HEK293T (cell line): Measurements from ENCODE around the gene DNASE1L2.
"Not testable (repeated sequence)": the region's sequence is repeated elsewhere in the genome, so short reads cannot be mapped to it uniquely, and the experiment has no call there.

ENCODE experiments used
- CTCF ChIA-PET: fragments of 350-600 bp; formaldehyde crosslinking; extraction: SDS; loops from one replicate; lab custom pipeline; 2021; ENCODE audit warnings: antibody characterized with exemption, inconsistent platforms; lab: Yijun Ruan, JAX
- POLR2A ChIA-PET: fragments of 350-600 bp; formaldehyde crosslinking; extraction: SDS; loops from one replicate; lab custom pipeline; 2020; ENCODE audit warnings: antibody characterized with exemption, inconsistent platforms; lab: Yijun Ruan, JAX
- DNase-seq: peaks from one replicate; pipeline ENCODE4 v3.0.0; 2012; ENCODE audit warnings: mixed read lengths; ENCODE audit errors: extremely low spot score
- ARNT ChIP-seq: fragments of 450-650 bp; IDR thresholded peaks from 2 replicates; pipeline ENCODE4 v1.6.1; 2017; ENCODE audit warnings: mild to moderate bottlenecking
- BHLHE40 ChIP-seq: fragments of 450-650 bp; IDR thresholded peaks from 2 replicates; pipeline ENCODE4 v1.6.1; 2016; ENCODE audit warnings: mild to moderate bottlenecking, moderate library complexity, borderline replicate concordance
- CTBP1 ChIP-seq: fragments of 450-650 bp; IDR thresholded peaks from 2 replicates; pipeline ENCODE4 v1.6.1; 2016; ENCODE audit warnings: borderline replicate concordance
- ELF4 ChIP-seq: fragments of 450-650 bp; IDR thresholded peaks from 2 replicates; pipeline ENCODE4 v1.6.1; 2017; ENCODE audit warnings: antibody characterized with exemption
- FOXA1 ChIP-seq: fragments of 450-650 bp; IDR thresholded peaks from 2 replicates; pipeline ENCODE4 v1.6.1; 2016; ENCODE audit warnings: mild to moderate bottlenecking
- FOXK2 ChIP-seq: fragments of 450-650 bp; IDR thresholded peaks from 2 replicates; pipeline ENCODE4 v1.6.1; 2016; ENCODE audit warnings: mild to moderate bottlenecking
- FOXM1 ChIP-seq: fragments of 450-650 bp; IDR thresholded peaks from 2 replicates; pipeline ENCODE4 v1.6.1; 2017; ENCODE audit warnings: mild to moderate bottlenecking, borderline replicate concordance
- HDGF ChIP-seq: fragments of 450-650 bp; IDR thresholded peaks from 2 replicates; pipeline ENCODE4 v1.6.1; 2017; ENCODE audit warnings: antibody characterized with exemption, borderline replicate concordance
- L3MBTL2 ChIP-seq: fragments of 450-650 bp; conservative IDR thresholded peaks from 2 replicates; pipeline ENCODE4 v1.6.1; 2016; ENCODE audit warnings: mild to moderate bottlenecking
- LEF1 ChIP-seq: fragments of 450-650 bp; IDR thresholded peaks from 2 replicates; pipeline ENCODE4 v1.6.1; 2017; ENCODE audit warnings: mild to moderate bottlenecking, borderline replicate concordance
- NFRKB ChIP-seq: fragments of 450-650 bp; IDR thresholded peaks from 2 replicates; pipeline ENCODE4 v1.6.1; 2016; ENCODE audit warnings: mild to moderate bottlenecking, moderate library complexity
- PKNOX1 ChIP-seq: fragments of 450-650 bp; IDR thresholded peaks from 2 replicates; pipeline ENCODE4 v1.6.1; 2016
- SP1 ChIP-seq: fragments of 450-650 bp; IDR thresholded peaks from 2 replicates; pipeline ENCODE4 v1.6.1; 2017
- SUZ12 ChIP-seq: fragments of 450-650 bp; IDR thresholded peaks from 2 replicates; pipeline ENCODE4 v1.6.1; 2016; ENCODE audit warnings: mild to moderate bottlenecking
- TARDBP ChIP-seq: fragments of 450-650 bp; IDR thresholded peaks from 2 replicates; pipeline ENCODE4 v1.6.1; 2016
- ZNF384 ChIP-seq: fragments of 450-650 bp; IDR thresholded peaks from 2 replicates; pipeline ENCODE4 v1.6.1; 2016

DNASE1L2 gene

GRCh38 chr16:2200313-2200712 lies 35.9 kb upstream of the DNASE1L2 start:
- ChIA-PET CTCF (no interaction called here), POLR2A (interaction anchor here (1.8 to 2.0 kb wide), 2 partner anchors 14 to 15 kb away, joined by 4 read pairs; partner anchors contain the start of gene PGP)
- TF ChIP-seq BHLHE40 (no peak), ZNF384 (no peak), FOXM1 (no peak), CTBP1 (no peak), HDGF (no peak), L3MBTL2 (no peak), FOXK2 (no peak), ELF4 (no peak), ARNT (no peak), LEF1 (no peak), SP1 (no peak), FOXA1 (no peak), PKNOX1 (no peak), NFRKB (no peak), SUZ12 (no peak), TARDBP (no peak)
- no peak for DNase-seq

DNA sequence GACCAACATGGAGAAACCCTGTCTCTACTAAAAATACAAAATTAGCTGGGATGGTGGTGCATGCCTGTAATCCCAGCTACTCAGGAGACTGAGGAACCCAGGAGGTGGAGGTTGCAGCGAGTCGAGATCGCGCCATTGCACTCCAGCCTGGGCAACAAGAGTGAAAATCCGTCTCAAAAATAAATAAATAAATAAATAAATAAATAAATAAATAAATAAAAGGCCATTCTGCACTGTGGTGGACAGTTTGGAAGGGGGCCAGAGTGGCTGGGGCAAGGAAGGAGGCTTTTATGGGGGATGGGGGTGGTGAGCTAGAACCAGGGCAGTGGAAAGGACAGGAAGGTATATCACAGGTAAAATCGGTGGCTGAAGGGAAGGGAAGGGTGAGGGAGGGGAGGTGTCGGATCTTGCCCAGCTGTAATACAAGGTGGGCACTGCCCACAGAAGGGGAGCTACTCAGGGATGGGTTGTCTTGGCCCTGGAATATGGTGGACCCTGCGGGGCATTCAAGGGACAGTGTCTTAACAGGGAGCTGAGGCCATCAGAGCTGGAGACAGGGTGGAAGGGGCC lies 33.0 kb upstream of the DNASE1L2 start:
- CTCF ChIA-PET, result not testable (repeated sequence)
- POLR2A ChIA-PET, result interaction anchor here (0.8 to 2.0 kb wide), 8 partner anchors 8 to 238 kb away, joined by 3 to 7 read pairs (median 4); partner anchors contain the start of genes PGP, RPS2 and TRAF7

DNA sequence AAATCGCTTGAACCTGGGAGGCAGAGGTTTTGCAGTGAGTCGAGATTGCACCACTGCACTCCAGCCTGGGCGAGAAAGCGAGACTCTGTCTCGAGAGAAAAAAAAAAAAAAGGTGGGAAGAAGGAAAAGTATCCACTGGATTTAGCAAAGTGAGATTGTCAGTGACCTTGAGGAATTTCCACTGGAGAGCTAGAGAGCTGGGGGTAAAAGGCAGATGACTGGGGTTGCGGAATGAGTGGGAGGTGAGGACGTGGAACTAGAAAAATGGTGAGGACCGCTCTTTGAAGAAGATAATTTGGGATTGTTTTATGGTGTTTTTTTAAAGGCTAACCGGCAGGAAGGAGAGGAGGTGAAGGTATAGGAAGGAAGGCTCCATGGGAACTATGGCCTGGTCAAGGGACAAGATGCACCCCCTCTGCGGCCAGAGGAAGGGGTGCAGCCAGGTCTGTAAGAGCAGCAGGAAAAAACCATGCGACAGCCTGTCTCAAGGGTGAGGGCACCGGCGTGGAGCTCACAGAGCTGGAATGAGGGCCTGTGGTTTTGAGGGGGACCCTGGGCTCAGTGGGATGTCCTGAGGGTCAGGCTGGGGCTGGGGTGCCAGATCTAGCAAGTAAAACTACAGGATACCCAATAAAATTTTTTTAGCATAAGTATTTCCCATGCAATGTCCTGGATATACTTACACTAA lies 31.7 kb upstream of the DNASE1L2 start:
- TF ChIP-seq FOXA1 (no peak), TARDBP (no peak), LEF1 (no peak), CTBP1 (no peak), FOXK2 (no peak), ZNF384 (no peak), L3MBTL2 (no peak), SUZ12 (no peak), PKNOX1 (no peak), BHLHE40 (no peak), HDGF (no peak), NFRKB (no peak), ELF4 (no peak), FOXM1 (no peak), SP1 (no peak), ARNT (no peak)
- ChIA-PET CTCF (no interaction called here), POLR2A (interaction anchor here (0.6 to 2.9 kb wide), 9 partner anchors 8 to 231 kb away, joined by 3 to 12 read pairs (median 6); partner anchors contain the start of genes ECI1, PGP and TRAF7)
- no peak for DNase-seq

More for the DNA sequence above, 33.0 kb upstream of the DNASE1L2 start:
- not testable (repeated sequence) for DNase-seq

DNA sequence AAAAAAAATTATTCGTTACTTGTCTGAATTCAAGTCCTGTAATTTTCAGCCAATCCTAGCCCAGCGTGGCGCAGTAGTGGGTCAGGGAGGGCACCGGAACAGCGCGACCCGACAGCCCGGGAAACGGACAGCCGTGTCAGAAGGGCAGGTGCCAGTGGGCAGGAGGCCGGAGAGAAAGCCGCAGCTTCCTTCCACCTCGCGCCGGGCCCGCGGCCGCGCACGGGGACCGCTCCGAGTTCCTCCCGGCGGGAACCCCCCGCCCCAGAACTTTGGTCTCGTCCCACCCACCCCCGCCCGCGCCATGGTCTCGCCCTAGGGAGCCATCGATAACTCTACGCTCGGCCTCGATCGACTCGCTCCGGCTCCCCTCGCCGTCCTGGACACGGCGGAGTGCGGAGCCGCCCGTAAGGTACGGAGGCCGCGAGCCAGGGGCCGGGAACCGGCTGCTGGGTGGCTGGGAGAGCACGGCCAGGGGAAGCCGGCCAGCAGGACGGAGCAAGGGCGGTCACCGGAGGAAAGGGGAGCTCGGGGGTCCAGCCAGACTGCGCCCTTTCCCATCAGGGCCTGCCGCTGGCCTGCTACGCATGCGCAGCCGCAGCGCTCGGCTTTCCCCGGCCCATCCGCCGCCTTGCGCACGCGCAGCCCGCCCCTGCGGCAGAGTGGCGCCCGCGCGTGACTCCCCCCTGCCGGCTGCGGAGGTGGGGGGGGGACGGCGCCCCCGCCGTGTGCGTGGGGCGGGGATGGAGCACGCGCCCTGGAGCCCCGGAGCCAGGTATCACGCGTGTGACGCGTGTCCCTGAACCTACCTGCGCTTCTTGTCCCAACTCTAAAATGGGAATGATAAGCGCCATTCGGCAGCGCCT lies 30.9 kb upstream of the DNASE1L2 start, which contains the start of gene MLST8:
TSS of gene MLST8 (plus strand) at position 351 of the 863 bp plus-strand sequence. CDS start 632 bp downstream, outside the sequence.
- no peak for TF ChIP-seq SUZ12
- peak; percentile 56 for TF ChIP-seq L3MBTL2
- TF ChIP-seq FOXM1, result peak; percentile 89; the same call in 1 of the 2 replicates
- DNase-seq, result peak; percentile 96
- POLR2A ChIA-PET, result interaction anchor here (0.8 to 2.9 kb wide), 8 partner anchors 8 to 183 kb away, joined by 3 to 12 read pairs (median 8); partner anchors contain the start of genes ECI1, PGP and TRAF7
- CTCF ChIA-PET, result no interaction called here

- POLR2A ChIA-PET, result interaction anchor here (1.3 to 2.9 kb wide), 7 partner anchors 9 to 183 kb away, joined by 3 to 12 read pairs (median 9); partner anchors contain the start of genes ECI1, PGP and TRAF7
- DNase-seq, result no peak
- TF ChIP-seq L3MBTL2, result no peak
- TF ChIP-seq FOXA1, result no peak
- TF ChIP-seq HDGF, result no peak
- no peak for TF ChIP-seq FOXK2
- TF ChIP-seq ZNF384, result no peak
- TF ChIP-seq LEF1, result no peak
- TF ChIP-seq ARNT, result no peak
- TF ChIP-seq CTBP1, result no peak
- TF ChIP-seq BHLHE40, result no peak
- TF ChIP-seq FOXM1, result no peak
- no peak for TF ChIP-seq SP1
- TF ChIP-seq NFRKB, result no peak
- no peak for TF ChIP-seq ELF4
- no peak for TF ChIP-seq SUZ12
- no peak for TF ChIP-seq TARDBP
- CTCF ChIA-PET, result no interaction called here
Measured at GRCh38 chr16:2205967-2206313, 30.3 kb upstream of the DNASE1L2 start.

DNA sequence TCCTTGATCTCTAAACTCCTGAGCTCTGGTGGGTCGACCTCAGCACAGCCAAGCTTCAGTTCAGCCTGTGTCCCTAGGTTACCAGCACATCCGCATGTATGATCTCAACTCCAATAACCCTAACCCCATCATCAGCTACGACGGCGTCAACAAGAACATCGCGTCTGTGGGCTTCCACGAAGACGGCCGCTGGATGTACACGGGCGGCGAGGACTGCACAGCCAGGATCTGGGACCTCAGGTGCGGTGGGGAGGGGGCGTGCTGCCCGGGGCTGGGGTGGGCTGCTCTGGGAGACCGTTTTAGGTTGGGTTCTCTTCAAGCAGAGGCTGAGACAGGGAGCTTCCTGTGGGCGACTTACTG lies 29.8 kb upstream of the DNASE1L2 start:
- no peak for TF ChIP-seq LEF1
- no peak for TF ChIP-seq L3MBTL2
- no peak for TF ChIP-seq FOXA1
- no peak for TF ChIP-seq CTBP1
- no peak for DNase-seq
- ChIA-PET POLR2A (interaction anchor here (1.3 to 2.9 kb wide), 5 partner anchors 8 to 184 kb away, joined by 3 to 12 read pairs (median 9); partner anchors contain the start of genes ECI1, PGP and TRAF7), CTCF (no interaction called here)
